Tongue (tissue), 2 donors: ENCODE results near the gene LSM7. TPM values are rescaled to one million over a fixed set of nuclear protein-coding genes. Genes with fewer than 3 reads are reported as not detected.
A peak's percentile ranks its signal among the peaks of the same experiment; 100 is the strongest.

ENCODE experiments used
- DNase-seq: peaks from one replicate; pipeline ENCODE4 v3.0.0-alpha.2; 2015
- total RNA-seq: library from RNA; depleted of rRNA; stranded (reverse); fragments of >200 nt; gene quantifications from one replicate; pipeline ENCODE4 v1.2.3, GENCODE V29; 2014

Gene LSM7
- total RNA-seq, 1 donor from 2014 or later: 88.5 TPM

- no peak for DNase-seq
These were observed 51.9 kb downstream of the LSM7 start for GRCh38 chr19:2276429-2276986.

GRCh38 chr19:2275588-2276428 lies 52.6 kb downstream of the LSM7 start:
- DNase-seq: peak; percentile 54

- peak; percentile 81 for DNase-seq
These were observed 53.4 kb downstream of the LSM7 start for GRCh38 chr19:2274931-2275535.

- DNase-seq: no peak
These were observed 54.1 kb downstream of the LSM7 start for GRCh38 chr19:2274185-2274711.

GRCh38 chr19:2273356-2274184 lies 54.8 kb downstream of the LSM7 start:
- DNase-seq: peak; percentile 85

Other genes starting within 250 kb of the LSM7 start
- 24.4 TPM for gene MOB3A, start 232.3 kb downstream of the LSM7 start, total RNA-seq
- gene IZUMO4, start 231.7 kb downstream of the LSM7 start, total RNA-seq: 3.1 TPM
- gene AP3D1, start 177.0 kb downstream of the LSM7 start, total RNA-seq: 44.9 TPM
- gene DOT1L, start 164.7 kb downstream of the LSM7 start, total RNA-seq: 16.9 TPM
- 88.1 TPM for gene PLEKHJ1, start 92.3 kb downstream of the LSM7 start, total RNA-seq
- 44.8 TPM for gene SF3A2, start 91.8 kb downstream of the LSM7 start, total RNA-seq
- gene AMH, start 79.3 kb downstream of the LSM7 start, total RNA-seq: 1.4 TPM
- 67.8 TPM for gene JSRP1, start 72.2 kb downstream of the LSM7 start, total RNA-seq
- gene PEAK3, start 46.4 kb downstream of the LSM7 start, total RNA-seq: not detected
- gene LINGO3, start 20.4 kb downstream of the LSM7 start, total RNA-seq: 0.21 TPM
- 49.2 TPM for gene SPPL2B, start 98 bp upstream of the LSM7 start, total RNA-seq
- 0.31 TPM for gene TMPRSS9, start 31.7 kb upstream of the LSM7 start, total RNA-seq
- gene TIMM13, start 99.0 kb upstream of the LSM7 start, total RNA-seq: 47.2 TPM
- 71.3 TPM for gene LMNB2, start 128.4 kb upstream of the LSM7 start, total RNA-seq
- 32.4 TPM for gene GADD45B, start 147.5 kb upstream of the LSM7 start, total RNA-seq